ENCODE measurements around the gene MPV17L2.

DNA sequence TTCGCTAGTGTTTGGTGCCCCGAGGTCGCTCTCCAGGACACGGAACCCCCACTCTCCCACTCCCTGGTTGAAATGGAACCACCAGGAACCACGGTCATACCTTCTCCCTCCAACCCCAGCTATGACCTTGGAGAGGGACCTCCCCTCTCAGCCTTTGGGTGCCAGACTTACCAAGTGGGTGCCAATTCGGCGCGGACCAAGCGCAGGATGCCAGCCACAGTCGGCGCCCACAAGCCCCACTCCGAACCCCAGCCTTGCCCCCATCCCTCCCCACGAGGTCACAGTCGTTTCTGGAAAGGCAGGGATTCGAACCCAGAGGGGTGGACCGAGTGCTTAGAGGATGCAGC, 32.3 kb downstream of the MPV17L2 start:
- no peak for TF ChIP-seq POLR2A (IDR thresholded peaks at IDR 0.05; ENCODE audit: low read length)
- TF ChIP-seq, protein P1, sequence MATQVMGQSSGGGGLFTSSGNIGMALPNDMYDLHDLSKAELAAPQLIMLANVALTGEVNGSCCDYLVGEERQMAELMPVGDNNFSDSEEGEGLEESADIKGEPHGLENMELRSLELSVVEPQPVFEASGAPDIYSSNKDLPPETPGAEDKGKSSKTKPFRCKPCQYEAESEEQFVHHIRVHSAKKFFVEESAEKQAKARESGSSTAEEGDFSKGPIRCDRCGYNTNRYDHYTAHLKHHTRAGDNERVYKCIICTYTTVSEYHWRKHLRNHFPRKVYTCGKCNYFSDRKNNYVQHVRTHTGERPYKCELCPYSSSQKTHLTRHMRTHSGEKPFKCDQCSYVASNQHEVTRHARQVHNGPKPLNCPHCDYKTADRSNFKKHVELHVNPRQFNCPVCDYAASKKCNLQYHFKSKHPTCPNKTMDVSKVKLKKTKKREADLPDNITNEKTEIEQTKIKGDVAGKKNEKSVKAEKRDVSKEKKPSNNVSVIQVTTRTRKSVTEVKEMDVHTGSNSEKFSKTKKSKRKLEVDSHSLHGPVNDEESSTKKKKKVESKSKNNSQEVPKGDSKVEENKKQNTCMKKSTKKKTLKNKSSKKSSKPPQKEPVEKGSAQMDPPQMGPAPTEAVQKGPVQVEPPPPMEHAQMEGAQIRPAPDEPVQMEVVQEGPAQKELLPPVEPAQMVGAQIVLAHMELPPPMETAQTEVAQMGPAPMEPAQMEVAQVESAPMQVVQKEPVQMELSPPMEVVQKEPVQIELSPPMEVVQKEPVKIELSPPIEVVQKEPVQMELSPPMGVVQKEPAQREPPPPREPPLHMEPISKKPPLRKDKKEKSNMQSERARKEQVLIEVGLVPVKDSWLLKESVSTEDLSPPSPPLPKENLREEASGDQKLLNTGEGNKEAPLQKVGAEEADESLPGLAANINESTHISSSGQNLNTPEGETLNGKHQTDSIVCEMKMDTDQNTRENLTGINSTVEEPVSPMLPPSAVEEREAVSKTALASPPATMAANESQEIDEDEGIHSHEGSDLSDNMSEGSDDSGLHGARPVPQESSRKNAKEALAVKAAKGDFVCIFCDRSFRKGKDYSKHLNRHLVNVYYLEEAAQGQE (IDR thresholded peaks at IDR 0.05), result no peak

Data from A549 (cell line).